NCI-H1694 (cell line): ENCODE data around the gene TMEM235.
"Not testable (repeated sequence)": the region's sequence is repeated elsewhere in the genome, so short reads cannot be mapped to it uniquely, and the experiment has no call there.

ENCODE experiments used
- DNase-seq: peaks from one replicate; lab custom pipeline; 2025; lab: John Stamatoyannopoulos, UW

Gene TMEM235

DNA sequence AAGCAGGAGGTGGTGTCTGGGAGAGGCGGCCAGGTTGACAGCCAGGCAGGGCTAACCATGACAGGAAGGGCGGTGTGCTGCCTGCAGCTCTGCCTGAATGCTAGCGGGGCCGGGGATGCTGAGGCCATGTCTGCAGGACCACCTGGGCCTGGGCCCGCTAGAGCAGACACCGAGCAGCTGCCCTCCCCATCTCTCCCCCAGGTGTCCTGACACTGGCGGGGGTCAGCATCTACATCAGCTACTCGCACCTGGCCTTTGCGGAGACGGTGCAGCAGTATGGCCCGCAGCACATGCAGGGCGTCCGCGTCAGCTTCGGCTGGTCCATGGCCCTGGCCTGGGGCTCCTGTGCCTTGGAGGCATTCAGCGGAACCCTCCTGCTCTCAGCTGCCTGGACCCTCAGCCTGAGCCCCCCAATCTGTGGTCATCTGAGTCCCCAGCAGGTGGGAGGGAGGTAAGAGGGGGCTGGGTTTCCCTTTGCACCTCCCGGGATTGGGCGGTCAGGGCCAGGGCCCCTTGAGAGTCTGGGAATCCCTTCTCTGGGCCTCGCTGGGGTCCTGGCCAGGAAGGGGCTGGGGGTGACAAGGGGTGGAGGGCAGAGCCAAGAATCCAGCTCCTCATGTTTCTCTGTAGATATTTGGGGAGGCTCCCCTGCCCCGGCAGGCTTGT, 7.5 kb downstream of the TMEM235 start:
- DNase-seq = no peak

DNA sequence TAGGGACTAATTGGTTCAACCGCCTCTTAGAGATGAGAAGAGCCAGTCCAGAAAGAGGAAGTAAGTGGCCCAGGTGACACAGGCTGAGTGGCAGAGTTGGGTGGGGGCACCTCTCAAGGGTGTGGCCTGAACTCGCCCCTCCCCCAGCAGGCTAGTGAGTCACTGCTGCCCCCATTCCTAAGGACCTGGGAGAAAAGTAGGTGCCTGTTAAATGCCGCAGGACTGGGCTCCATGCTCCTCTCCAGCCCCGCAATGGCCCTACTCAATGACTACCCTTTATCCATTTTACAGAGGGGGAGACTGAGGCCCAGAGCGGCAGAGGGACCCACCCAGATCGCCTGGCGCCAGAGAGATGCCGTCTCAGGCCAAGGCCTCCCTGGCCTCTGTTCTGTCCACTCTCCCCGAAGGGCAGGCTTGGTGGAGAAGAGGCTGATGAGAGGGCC, 8.1 kb downstream of the TMEM235 start:
- DNase-seq = no peak

- DNase-seq = no peak
Measured at GRCh38 chr17:78240012-78240655, 8.7 kb downstream of the TMEM235 start.

- DNase-seq = no peak
Measured at GRCh38 chr17:78240839-78241238, 9.4 kb downstream of the TMEM235 start.

GRCh38 chr17:78241277-78242023, 10.0 kb downstream of the TMEM235 start:
- DNase-seq = no peak

DNA sequence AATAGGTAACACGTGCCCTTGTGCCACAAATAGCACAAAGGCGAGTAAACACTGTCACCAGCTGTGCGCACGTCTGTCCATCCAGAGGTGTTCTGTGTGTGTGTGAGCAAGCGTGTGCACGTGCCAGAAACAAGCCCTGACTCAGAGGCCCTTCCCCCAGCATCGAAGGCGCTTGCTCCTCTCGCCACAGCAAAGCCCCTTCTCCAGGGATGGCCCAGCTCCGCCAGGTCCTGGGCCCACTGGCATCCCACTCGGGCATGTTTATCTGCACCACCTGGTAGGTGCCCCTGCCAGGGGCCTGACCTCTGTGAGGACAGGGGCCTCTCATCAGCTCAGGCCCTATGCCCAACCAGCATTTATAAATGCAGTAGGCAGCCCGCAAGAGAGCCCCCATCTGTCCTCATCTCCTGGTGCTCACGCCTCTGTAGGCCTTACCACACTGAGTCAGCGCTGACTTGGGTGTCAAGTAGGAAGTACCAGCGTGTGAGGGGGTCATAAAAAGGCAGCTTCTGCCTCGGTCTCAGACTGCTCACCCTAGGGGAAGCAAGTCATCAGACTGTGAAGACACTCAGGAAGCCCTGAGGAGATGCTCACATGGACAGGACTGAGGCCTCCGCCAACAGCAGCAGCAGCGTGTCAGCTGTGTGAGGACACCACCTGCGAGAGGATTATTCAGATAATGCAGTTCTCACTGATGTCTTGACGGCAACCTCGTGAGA, 10.8 kb downstream of the TMEM235 start:
- DNase-seq = no peak

DNA sequence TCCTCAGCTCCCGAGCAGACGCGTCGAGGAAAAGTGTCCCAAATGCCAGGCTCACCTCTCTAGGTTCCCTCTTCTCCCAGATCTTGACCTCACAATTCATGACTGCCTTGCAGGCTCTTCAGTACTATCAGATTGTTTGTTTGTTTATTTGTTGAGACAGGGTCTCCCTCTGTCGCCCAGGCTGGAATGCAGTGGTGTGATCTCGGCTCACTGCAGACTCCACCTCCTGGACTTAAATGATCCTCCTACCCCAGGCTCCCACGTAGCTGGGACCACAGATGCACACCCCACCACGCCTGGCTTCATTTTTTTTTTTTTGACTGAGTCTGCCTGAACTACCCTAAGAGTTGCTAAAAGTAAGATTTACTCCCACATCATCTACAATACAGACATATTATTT, 15.9 kb downstream of the TMEM235 start:
- no peak for DNase-seq

DNA sequence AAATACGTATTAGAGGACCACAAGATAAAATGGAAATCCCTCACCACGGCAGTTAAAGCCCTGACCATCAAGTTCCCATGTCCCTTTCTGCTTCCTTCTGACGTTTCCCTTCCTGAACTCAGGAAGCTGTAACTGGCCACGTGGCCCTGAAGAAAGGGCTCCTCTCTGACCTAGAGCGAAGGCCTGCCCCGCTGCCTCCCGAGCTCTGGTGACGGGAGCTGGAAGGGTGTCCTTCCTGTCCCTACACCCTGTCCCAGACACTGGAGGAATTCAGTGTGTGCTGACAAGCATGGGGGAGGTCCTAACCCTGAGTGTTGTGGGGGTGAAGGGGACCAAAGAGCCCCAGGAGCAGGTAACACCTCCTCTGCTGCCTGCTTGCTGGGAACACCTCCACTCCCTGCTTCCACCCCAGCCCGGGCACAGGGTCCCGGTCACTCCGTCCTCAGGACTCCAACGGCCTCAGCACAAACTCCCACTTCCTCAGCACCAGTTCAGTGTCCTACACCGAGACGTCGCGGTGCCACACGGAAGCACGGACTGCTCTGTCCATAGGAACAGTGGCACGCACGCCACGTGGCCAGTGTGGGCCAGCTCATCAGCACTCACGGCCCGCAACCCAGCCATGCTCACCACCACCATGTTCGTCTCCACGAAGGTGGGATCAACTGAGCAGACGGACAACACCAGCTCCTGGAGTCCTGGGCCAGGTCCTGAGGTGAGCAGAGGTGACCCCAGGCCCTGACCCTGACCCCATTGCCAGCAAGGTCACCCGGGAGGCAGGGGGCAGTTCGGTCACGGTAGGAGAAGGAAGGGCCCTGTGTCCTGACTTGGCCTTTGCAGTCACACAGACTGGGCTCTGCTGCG, 16.9 kb downstream of the TMEM235 start:
- no peak for DNase-seq

- no peak for DNase-seq
Measured at GRCh38 chr17:78249074-78249817, 17.8 kb downstream of the TMEM235 start.

GRCh38 chr17:78249818-78250806, 18.7 kb downstream of the TMEM235 start:
- DNase-seq = no peak

DNA sequence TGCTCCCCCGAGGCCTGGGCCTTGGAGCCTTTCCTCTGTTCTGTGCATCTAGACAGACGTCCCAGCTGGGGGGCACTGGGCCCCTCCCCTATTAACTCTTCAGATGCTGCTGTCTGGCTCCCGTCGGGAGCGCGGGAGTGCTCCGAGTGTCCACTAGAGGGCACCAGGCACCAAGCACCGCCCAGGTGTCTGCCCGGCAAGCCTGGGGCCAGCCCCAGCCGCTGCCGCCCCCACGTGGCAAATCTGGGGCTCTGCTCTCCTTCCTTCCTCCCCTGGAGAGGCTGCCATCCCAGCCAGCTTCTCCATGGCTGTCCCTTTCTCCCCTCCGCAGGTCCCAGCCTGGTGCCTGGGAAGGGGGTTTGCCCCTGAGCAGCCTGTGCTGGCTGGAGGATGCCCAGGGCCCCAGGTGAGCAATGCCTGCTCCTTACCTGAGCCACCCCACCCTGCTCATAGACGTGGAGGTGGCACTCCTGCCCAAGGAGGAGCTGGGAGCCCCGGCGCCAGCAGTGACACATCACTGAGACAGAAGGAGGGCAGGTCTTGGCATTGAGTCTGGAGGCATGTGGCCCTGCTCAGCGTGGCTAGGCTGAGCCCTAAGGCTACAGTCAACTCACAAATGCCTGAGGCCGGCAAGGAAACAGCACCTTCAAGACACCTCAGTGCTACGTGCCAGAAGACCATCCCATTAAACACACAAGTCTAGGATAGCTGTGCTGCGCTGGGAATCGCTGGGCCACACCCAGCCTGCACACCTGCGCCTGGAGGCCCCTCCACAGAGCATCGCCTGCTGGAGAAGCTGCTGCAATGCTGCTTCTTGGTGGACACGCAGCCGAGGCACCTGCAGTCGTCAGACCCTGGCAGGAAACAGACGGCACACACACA, 19.7 kb downstream of the TMEM235 start:
- peak; percentile 83 for DNase-seq

- DNase-seq = no peak
Measured at GRCh38 chr17:78251773-78252103, 20.3 kb downstream of the TMEM235 start.

DNA sequence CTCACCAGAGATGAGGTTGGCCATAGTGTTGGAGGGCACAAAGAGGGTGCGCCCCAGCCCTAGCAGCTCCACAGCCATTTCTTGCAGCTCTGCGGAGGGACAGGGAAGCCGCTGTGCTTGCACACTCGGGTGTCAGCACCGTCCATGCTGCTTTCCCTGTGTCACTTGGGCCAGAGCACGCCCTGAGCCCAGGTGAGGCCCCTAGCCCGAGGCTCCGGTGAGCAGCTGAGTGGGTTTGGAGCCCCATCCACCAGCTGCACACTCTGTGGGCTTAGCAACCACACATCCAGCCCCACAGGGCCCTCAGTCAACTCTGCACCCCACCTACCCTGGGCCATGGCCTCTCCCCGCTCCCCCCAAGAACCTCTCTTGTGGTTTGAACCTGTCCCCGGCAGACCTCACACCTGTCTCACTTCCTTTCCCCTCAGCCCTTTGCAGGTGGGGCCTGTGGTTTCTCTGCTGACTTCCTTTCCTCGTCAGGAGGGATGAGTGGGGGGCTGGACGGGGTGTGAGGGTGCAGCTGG, 20.7 kb downstream of the TMEM235 start:
- DNase-seq = no peak

DNA sequence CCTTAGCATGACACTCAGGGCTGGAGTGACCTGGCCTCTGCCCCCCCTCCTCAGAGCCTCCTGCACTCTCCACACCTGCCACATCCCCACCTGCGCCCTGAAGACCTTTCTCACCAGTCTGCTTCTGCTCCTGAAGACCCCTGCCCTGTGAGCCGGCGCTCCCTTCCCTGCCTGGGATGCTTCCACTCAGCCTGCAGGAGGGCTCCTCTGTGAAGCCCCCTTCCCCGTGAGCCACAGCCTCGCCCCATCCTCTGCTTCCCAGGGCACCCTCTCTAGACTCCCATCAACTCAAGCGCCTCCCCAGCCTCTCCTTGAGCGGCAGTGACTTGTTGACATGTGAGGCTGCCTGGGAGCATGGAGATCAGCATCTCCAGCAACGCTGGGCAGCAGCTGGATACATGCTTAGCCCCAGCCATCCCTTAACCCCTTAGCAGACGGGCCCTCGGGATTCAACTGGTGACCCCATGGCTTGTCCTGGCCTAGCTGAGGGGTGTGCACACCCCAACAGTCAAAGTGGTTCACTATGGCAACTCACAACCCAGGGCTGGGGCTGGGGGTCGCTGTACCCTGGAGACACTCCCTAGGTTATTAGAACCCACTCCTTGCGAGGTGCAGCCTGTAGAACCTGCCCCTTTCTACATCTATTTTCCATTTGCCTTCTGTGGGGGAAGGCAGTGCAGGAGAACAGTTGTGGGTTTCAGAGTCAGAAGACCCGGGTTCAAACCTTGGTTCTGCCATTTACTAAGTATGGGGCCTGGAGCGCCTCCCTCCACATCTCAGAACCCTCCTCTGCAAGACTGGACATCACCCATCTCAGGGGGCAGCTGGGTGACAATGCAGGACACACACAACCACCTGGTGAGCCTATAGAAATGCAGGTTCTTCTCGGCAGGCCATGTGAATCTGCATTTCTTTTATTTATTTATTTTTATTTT, 21.5 kb downstream of the TMEM235 start:
- no peak for DNase-seq

GRCh38 chr17:78253636-78253945, 22.2 kb downstream of the TMEM235 start:
- DNase-seq = not testable (repeated sequence)

DNA sequence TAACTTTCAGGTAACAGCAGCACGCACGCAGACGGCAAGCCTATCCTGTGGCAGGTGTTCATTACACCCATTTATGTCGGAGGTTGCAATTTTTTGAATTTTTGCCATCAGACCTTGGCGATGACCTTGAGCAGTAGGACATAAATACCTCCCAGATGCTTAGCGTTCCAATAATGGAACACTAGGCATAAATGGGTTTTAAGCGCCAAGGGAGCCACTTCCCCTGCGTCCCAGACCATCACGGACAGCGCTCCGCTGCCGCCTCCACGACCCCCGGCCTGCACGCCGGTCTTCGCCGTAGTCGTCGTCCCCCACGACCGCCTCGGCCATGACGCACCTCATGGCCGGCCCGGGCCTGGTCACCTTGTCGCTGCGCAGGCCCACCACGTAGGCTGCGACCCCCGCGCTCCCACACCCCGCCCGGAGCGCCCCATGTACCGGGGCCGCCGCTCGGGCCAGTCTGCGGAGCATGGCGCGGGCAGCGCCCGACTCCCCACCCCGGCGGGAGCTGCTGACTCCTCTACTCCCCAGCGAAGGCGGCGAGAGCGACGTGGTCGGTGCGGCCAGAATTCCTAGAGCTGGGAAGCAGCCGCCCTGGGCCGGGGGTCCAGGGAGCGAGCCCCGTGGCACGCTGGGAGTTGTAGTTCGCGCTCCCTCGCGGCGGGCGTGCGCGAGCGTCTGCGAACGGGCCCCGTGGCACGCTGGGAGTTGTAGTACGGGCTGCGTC, 22.7 kb downstream of the TMEM235 start:
- DNase-seq = peak; percentile 58
